Measurements from ENCODE around the gene ARID1B. TPM values are rescaled to one million over a fixed set of nuclear protein-coding genes. Genes with fewer than 3 reads are reported as not detected.

Gene ARID1B
- total and polyA plus RNA-seq, 2 of the 13 experiments (the other 11 are each of a cell fraction or from before 2014, with no cell fraction given) = 20.1 to 32.6 TPM

GRCh38 chr6:156780102-156780641 is 3.0 kb downstream of the ARID1B start (continued):
- 0 out of 2 replicates have a peak, but pooled peaks have one; percentile 66 for TF ChIP-seq STAT6 (CRISPR knock-in tag; IDR thresholded peaks at IDR 0.05; ENCODE audit: borderline replicate concordance)
- TF ChIP-seq HMGXB4 (CRISPR knock-in tag; IDR thresholded peaks at IDR 0.05; ENCODE audit: borderline replicate concordance in 1 of 2, low read depth in 1 of 2) = 0 out of 4 replicates have a peak, but pooled peaks of 1 of the 2 experiments have one; percentile 25
- TF ChIP-seq SOX13 (IDR thresholded peaks at IDR 0.05) = no peak
- peak in 1 of 2 experiments; percentile 17; a peak in 1 of 4 replicates for TF ChIP-seq SOX13 (CRISPR knock-in tag; conservative IDR thresholded peaks at IDR 0.05 in 1 of 2, IDR thresholded peaks at IDR 0.05 in 1 of 2)
- TF ChIP-seq ZNF644 (CRISPR knock-in tag; IDR thresholded peaks at IDR 0.05; ENCODE audit: low read depth) = 0 out of 2 replicates have a peak, but pooled peaks have one; percentile 30
- TF ChIP-seq GTF3A (CRISPR knock-in tag; conservative IDR thresholded peaks at IDR 0.05) = no peak
- TF ChIP-seq ZNF597 (CRISPR knock-in tag; IDR thresholded peaks at IDR 0.05) = 0 out of 2 replicates have a peak, but pooled peaks have one; percentile 24
- no peak for TF ChIP-seq SMAD1 (CRISPR knock-in tag; IDR thresholded peaks at IDR 0.05; ENCODE audit: borderline replicate concordance, low read depth)
- TF ChIP-seq ARID4A (CRISPR knock-in tag; IDR thresholded peaks at IDR 0.05; ENCODE audit: borderline replicate concordance) = peak; percentile 93
- TF ChIP-seq BRCA1 (CRISPR knock-in tag; IDR thresholded peaks at IDR 0.05) = peak; percentile 51; the same call in 1 of the 2 replicates
- TF ChIP-seq FOXA3 (CRISPR knock-in tag; IDR thresholded peaks at IDR 0.05) = peak; percentile 67
- no peak for TF ChIP-seq ZNF766 (CRISPR knock-in tag; IDR thresholded peaks at IDR 0.05; ENCODE audit: borderline replicate concordance)
- TF ChIP-seq FOXP1 (IDR thresholded peaks at IDR 0.05) = no peak
- TF ChIP-seq FOXP1 (CRISPR knock-in tag; IDR thresholded peaks at IDR 0.05) = peak; percentile 49; the same call in 1 of the 2 replicates
- TF ChIP-seq ISX (CRISPR knock-in tag; conservative IDR thresholded peaks at IDR 0.05) = 0 out of 2 replicates have a peak, but pooled peaks have one; percentile 37
- no peak for TF ChIP-seq ZNF720 (CRISPR knock-in tag; IDR thresholded peaks at IDR 0.05)
- TF ChIP-seq KLF16 (CRISPR knock-in tag; IDR thresholded peaks at IDR 0.05) = peak in 1 of 2 experiments; percentile 34; a peak in 1 of 4 replicates
- peak; percentile 68 for TF ChIP-seq SIX1 (CRISPR knock-in tag; IDR thresholded peaks at IDR 0.05; ENCODE audit: borderline replicate concordance)
- peak; percentile 39; the same call in 1 of the 2 replicates for TF ChIP-seq MAFF (IDR thresholded peaks at IDR 0.05; ENCODE audit: low read depth, low read length)
- TF ChIP-seq TARDBP (CRISPR knock-in tag; IDR thresholded peaks at IDR 0.05) = peak; percentile 66; the same call in 1 of the 2 replicates
